SK-N-MC (cell line): Measurements from ENCODE around the gene CHST5.
"Not testable (repeated sequence)": the region's sequence is repeated elsewhere in the genome, so short reads cannot be mapped to it uniquely, and the experiment has no call there.

Experiments
- DNase-seq: peaks from one replicate; pipeline ENCODE4 v3.0.0-alpha.2; 2011; ENCODE audit warnings: low read depth, low spot score
- H3K27ac ChIP-seq: fragments of 200-600 bp; sonication (generic); 2 replicates; pipeline ENCODE4 v1.5.1; 2016; ENCODE audit warnings: mixed run types
- H3K36me3 ChIP-seq: fragments of 200-600 bp; sonication (generic); 2 replicates; pipeline ENCODE4 v1.6.1; 2017; ENCODE audit warnings: antibody characterized with exemption, low read length, mixed read lengths; ENCODE audit not compliant: insufficient read depth
- H3K4me3 ChIP-seq: fragments of 200-600 bp; sonication (generic); 2 replicates; pipeline ENCODE4 v1.5.1; 2016
- H3K9ac ChIP-seq: fragments of 200-600 bp; sonication (generic); 2 replicates; pipeline ENCODE4 v1.8.0; 2017; ENCODE audit warnings: mixed run types, mixed read lengths; ENCODE audit not compliant: insufficient read length
- H3K9me3 ChIP-seq: fragments of 200-600 bp; sonication (generic); 2 replicates; pipeline ENCODE4 v1.6.1; 2017; ENCODE audit warnings: low read depth, mild to moderate bottlenecking, antibody characterized with exemption, low read length, moderate library complexity, mixed read lengths
- EZH2 ChIP-seq: fragments of 200-600 bp; sonication (generic); IDR thresholded peaks from one replicate; pipeline ENCODE4 v1.6.1; 2017; ENCODE audit warnings: antibody characterized with exemption
- FOXP2 ChIP-seq: optimal IDR thresholded peaks from 2 replicates; pipeline ENCODE3; 2011; ENCODE audit warnings: mild to moderate bottlenecking, moderate library complexity; ENCODE audit not compliant: insufficient read depth; ENCODE audit errors: extremely low read length, control extremely low read depth
- POLR2AphosphoS5 ChIP-seq: IDR thresholded peaks from 2 replicates; pipeline ENCODE4 v1.6.1; 2012; ENCODE audit warnings: mild to moderate bottlenecking, low read depth, low read length, borderline replicate concordance

Gene CHST5

DNA sequence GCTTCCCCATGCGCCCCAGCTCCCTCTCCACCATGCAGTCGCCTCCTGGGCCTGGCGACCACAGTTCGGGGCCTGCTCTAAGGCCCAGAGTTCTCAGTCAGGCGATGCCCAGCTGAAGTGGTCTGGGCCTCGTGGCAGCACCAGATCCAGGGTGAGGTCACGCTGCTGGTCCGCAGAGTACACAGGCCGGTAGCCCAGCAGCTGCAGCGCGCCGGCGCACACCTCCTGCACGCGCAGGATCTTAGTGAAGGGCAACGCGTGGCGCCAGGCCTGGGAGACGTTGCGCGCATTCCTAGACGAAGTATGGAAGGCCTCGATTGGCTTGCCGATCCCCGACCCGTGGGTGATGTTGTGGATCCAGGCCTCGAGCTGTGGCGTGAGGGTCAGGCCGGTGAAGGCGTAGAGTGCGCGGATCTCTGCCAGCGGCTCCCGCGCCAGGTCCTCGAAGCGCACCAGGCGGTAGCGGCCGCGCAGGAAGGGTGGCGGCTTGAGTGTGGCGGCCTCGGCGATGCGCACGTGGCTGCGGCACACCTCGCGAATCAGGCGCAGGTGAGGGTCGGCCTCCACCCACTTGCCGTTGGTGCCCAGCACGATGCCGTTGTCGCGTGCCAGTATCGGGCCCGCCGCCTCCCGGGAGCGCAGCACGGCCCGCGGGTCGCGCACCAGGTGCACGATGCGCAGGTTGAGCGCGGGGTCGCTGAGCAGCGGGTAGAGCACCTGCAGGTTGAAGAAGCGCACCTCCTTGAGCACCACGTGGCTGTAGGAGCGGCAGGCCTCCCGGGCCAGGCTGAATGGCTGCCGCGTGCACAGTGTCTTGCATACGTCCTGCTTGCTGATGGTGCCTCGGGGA, 6.6 kb downstream of the CHST5 start:
- TF ChIP-seq EZH2 (no peak), POLR2AphosphoS5 (no peak), FOXP2 (no peak)
- no peak overlapping the region for H3K4me3 ChIP-seq
- DNase-seq = no peak
- H3K9ac ChIP-seq = no peak overlapping the region
- no peaks in the 10 kb centered on the region for H3K9me3 ChIP-seq
- no peaks in the 10 kb centered on the region for H3K36me3 ChIP-seq
- no peak overlapping the region for H3K27ac ChIP-seq

- H3K4me3 ChIP-seq = no peak overlapping the region
- no peak for DNase-seq
- H3K9me3 ChIP-seq = no peaks in the 10 kb centered on the region
- no peak overlapping the region for H3K27ac ChIP-seq
- TF ChIP-seq FOXP2 = no peak
- no peak for TF ChIP-seq EZH2
- TF ChIP-seq POLR2AphosphoS5 = no peak
- no peaks in the 10 kb centered on the region for H3K36me3 ChIP-seq
- no peak overlapping the region for H3K9ac ChIP-seq
Measured at GRCh38 chr16:75527825-75528299, 8.0 kb downstream of the CHST5 start.

GRCh38 chr16:75526032-75526790, 9.7 kb downstream of the CHST5 start:
- Histone ChIP-seq H3K9me3 (no peaks in the 10 kb centered on the region), H3K27ac (no peak overlapping the region), H3K4me3 (no peak overlapping the region), H3K36me3 (no peaks in the 10 kb centered on the region), H3K9ac (no peak overlapping the region)
- no peak for TF ChIP-seq POLR2AphosphoS5
- TF ChIP-seq EZH2 = no peak
- TF ChIP-seq FOXP2 = no peak
- no peak for DNase-seq

DNA sequence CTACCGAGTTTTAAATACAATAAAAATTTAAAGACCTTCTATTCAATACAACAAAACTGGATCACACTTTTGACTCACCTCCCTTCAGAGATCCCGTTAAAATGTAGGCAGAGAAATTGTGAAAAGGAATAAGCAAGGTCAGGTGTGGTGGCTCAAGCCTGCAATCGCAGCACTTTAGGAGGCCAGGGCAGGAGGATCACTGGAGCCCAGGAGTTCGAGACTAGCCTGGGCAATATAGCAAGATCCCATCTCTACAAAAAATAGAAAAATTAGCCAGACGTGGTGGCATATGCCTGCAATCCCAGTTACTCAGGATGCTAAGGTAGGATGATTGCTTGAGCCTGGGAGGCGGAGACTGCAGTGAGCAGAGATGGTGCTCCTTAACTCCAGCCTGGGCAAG, 16.7 kb downstream of the CHST5 start:
- Histone ChIP-seq H3K4me3 (no peak overlapping the region), H3K9ac (no peak overlapping the region), H3K27ac (no peak overlapping the region), H3K9me3 (no peaks in the 10 kb centered on the region), H3K36me3 (no peaks in the 10 kb centered on the region)
- no peak for TF ChIP-seq FOXP2
- no peak for TF ChIP-seq EZH2
- no peak for TF ChIP-seq POLR2AphosphoS5
- DNase-seq = no peak

- Histone ChIP-seq H3K9ac (peak overlapping the region; percentile 81), H3K4me3 (peak overlapping the region; percentile 77)
- H3K9me3 ChIP-seq, DNase-seq, H3K36me3 ChIP-seq, H3K27ac ChIP-seq: not testable (repeated sequence)
Measured at GRCh38 chr16:75516189-75516966, 19.5 kb downstream of the CHST5 start.

DNA sequence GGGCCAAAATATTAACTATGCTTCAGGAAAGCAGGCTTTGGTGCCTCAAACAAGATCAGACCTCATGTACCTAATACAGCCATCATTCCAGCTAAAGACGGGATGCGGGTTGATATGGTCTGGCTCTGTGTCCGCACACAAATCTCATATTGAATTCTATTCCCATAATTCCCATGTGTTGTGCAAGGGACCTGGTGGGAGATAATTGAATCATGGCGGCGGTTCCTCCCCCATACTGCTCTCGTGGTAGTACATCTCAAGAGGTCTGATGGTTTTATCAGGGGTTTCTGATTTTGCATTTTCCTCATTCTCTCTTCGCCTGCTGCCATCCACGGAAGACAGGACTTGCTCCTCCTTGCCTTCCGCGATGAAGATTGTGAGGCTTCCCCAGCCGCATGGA, 21.6 kb downstream of the CHST5 start:
- no peak for DNase-seq
- no peak for TF ChIP-seq POLR2AphosphoS5
- no peak for TF ChIP-seq FOXP2
- TF ChIP-seq EZH2 = no peak
- Histone ChIP-seq H3K4me3 (no peak overlapping the region), H3K27ac (no peak overlapping the region), H3K9me3 (no peaks in the 10 kb centered on the region), H3K36me3 (no peaks in the 10 kb centered on the region), H3K9ac (no peak overlapping the region)

- H3K4me3 ChIP-seq = no peak overlapping the region
- H3K9me3 ChIP-seq = no peaks in the 10 kb centered on the region
- H3K36me3 ChIP-seq = no peaks in the 10 kb centered on the region
- TF ChIP-seq FOXP2 (no peak), POLR2AphosphoS5 (no peak), EZH2 (no peak)
- DNase-seq = no peak
- H3K27ac ChIP-seq = no peak overlapping the region
- no peak overlapping the region for H3K9ac ChIP-seq
Measured at GRCh38 chr16:75506574-75506973, 29.3 kb downstream of the CHST5 start.

GRCh38 chr16:75506107-75506506, 29.8 kb downstream of the CHST5 start:
- no peak overlapping the region for H3K9ac ChIP-seq
- TF ChIP-seq EZH2 (no peak), FOXP2 (no peak), POLR2AphosphoS5 (no peak)
- H3K36me3 ChIP-seq = no peaks in the 10 kb centered on the region
- H3K27ac ChIP-seq = no peak overlapping the region
- no peak for DNase-seq
- no peaks in the 10 kb centered on the region for H3K9me3 ChIP-seq
- H3K4me3 ChIP-seq = no peak overlapping the region
